Retinal pigment epithelial cell (primary cell): ENCODE results near the gene CD248.

Experiments
- DNase-seq: peaks from one replicate; pipeline ENCODE4 v3.0.0-alpha.2; 2010; ENCODE audit warnings: low read depth
- H3K4me3 ChIP-seq: 2 replicates; pipeline ENCODE4 v1.5.1; 2011; ENCODE audit warnings: mild to moderate bottlenecking, low read length, control low read depth, moderate library complexity
- CTCF ChIP-seq: conservative IDR thresholded peaks from 2 replicates; pipeline ENCODE4 v1.5.1; 2011; ENCODE audit warnings: low read depth, low read length, control low read depth, inconsistent platforms

The CD248 gene

GRCh38 chr11:66302656-66303055 lies 14.2 kb downstream of the CD248 start:
- no peak overlapping the region for H3K4me3 ChIP-seq
- no peak for DNase-seq
- no peak for TF ChIP-seq CTCF

- no peak for TF ChIP-seq CTCF
- H3K4me3 ChIP-seq = no peak overlapping the region
- no peak for DNase-seq
Measured at GRCh38 chr11:66299186-66299585, 17.7 kb downstream of the CD248 start.

- no peak overlapping the region for H3K4me3 ChIP-seq
- no peak for TF ChIP-seq CTCF
- DNase-seq = no peak
Measured at GRCh38 chr11:66297610-66298009, 19.2 kb downstream of the CD248 start.

GRCh38 chr11:66294626-66295620 lies 21.9 kb downstream of the CD248 start:
- DNase-seq = no peak
- no peak overlapping the region for H3K4me3 ChIP-seq
- no peak for TF ChIP-seq CTCF

- no peak for DNase-seq
- peak overlapping the region; percentile 87 for H3K4me3 ChIP-seq
- no peak for TF ChIP-seq CTCF
Measured at GRCh38 chr11:66293777-66294625, 22.8 kb downstream of the CD248 start.

- no peak for DNase-seq
- no peak for TF ChIP-seq CTCF
- peak overlapping the region; percentile 87 for H3K4me3 ChIP-seq
Measured at GRCh38 chr11:66293352-66293751, 23.5 kb downstream of the CD248 start.
